Measurements from ENCODE around the gene SLC40A1. TPM values are rescaled to one million over a fixed set of nuclear protein-coding genes. Genes with fewer than 3 reads are reported as not detected.

SLC40A1 gene
- total and polyA plus RNA-seq, 2 of the 13 experiments (the other 11 are each of a cell fraction or from before 2014, with no cell fraction given) = 10.6 to 24.9 TPM

DNA sequence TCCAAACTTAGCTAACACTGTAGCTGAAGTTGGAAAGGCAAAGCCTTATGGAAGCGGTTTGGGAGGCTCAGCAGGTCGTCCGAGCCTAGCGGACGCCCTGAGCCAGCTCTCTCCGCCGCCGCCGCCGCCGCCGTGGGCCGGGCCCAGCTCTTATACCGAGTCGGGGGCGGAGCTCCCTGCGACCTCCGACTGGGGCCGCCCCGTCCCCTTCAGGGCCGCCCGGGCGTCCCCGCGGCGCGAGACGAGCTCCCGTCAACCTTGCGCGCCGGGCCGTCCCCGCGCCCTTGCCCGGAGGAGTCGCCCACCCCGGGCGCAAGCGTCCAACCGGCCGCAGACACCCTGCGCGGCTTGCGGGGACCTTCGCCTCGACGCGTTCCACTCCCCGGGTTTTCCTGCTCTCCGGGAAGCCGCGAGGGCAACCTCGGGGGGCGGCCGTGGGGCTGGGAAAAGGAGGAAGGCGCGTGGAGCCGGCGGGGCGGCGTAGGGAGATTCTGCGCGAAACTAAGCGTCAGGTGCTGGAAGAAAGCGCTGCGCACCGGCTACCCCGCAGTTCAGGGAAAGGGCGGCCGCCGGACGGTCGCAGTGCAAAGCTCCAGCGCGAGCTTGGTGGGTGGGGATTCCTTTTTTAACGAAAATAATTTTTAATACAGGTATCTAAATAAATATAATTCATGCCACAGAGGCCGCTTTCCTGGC lies at the start of gene SLC40A1 (continued):
- peak; percentile 52; the same call in 1 of the 2 replicates for TF ChIP-seq RFXANK (CRISPR knock-in tag; IDR thresholded peaks at IDR 0.05)
- peak; percentile 73; the same call in 1 of the 2 replicates for TF ChIP-seq ZNF253 (CRISPR knock-in tag; IDR thresholded peaks at IDR 0.05; ENCODE audit: borderline replicate concordance)
- TF ChIP-seq TBX2 (CRISPR knock-in tag; IDR thresholded peaks at IDR 0.05; ENCODE audit: borderline replicate concordance) = peak; percentile 20; the same call in 1 of the 2 replicates
- TF ChIP-seq ZFX (CRISPR knock-in tag; IDR thresholded peaks at IDR 0.05; ENCODE audit: low read depth) = peak; percentile 77
- TF ChIP-seq ZNF678 (CRISPR knock-in tag; IDR thresholded peaks at IDR 0.05) = no peak
- peak; percentile 94 for TF ChIP-seq ZSCAN21 (CRISPR knock-in tag; IDR thresholded peaks at IDR 0.05; ENCODE audit: borderline replicate concordance)
- no peak for TF ChIP-seq ZNF749 (CRISPR knock-in tag; IDR thresholded peaks at IDR 0.05; ENCODE audit: borderline replicate concordance)
- TF ChIP-seq CENPT (CRISPR knock-in tag; IDR thresholded peaks at IDR 0.05; ENCODE audit: low read depth) = peak; percentile 58; the same call in 1 of the 2 replicates
- peak; percentile 86 for TF ChIP-seq ZNF563 (CRISPR knock-in tag; IDR thresholded peaks at IDR 0.05)
- TF ChIP-seq NKX3-1 (CRISPR knock-in tag; IDR thresholded peaks at IDR 0.05) = peak; percentile 62; the same call in 1 of the 2 replicates
- TF ChIP-seq SUZ12 (IDR thresholded peaks at IDR 0.05; ENCODE audit: low read depth, low read length) = 0 out of 2 replicates have a peak, but pooled peaks have one; percentile 4
- no peak for TF ChIP-seq ZFP36L2 (CRISPR knock-in tag; IDR thresholded peaks at IDR 0.05)
- no peak for TF ChIP-seq ZNF326 (CRISPR knock-in tag; IDR thresholded peaks at IDR 0.05; ENCODE audit: borderline replicate concordance)
- TF ChIP-seq, protein P1, sequence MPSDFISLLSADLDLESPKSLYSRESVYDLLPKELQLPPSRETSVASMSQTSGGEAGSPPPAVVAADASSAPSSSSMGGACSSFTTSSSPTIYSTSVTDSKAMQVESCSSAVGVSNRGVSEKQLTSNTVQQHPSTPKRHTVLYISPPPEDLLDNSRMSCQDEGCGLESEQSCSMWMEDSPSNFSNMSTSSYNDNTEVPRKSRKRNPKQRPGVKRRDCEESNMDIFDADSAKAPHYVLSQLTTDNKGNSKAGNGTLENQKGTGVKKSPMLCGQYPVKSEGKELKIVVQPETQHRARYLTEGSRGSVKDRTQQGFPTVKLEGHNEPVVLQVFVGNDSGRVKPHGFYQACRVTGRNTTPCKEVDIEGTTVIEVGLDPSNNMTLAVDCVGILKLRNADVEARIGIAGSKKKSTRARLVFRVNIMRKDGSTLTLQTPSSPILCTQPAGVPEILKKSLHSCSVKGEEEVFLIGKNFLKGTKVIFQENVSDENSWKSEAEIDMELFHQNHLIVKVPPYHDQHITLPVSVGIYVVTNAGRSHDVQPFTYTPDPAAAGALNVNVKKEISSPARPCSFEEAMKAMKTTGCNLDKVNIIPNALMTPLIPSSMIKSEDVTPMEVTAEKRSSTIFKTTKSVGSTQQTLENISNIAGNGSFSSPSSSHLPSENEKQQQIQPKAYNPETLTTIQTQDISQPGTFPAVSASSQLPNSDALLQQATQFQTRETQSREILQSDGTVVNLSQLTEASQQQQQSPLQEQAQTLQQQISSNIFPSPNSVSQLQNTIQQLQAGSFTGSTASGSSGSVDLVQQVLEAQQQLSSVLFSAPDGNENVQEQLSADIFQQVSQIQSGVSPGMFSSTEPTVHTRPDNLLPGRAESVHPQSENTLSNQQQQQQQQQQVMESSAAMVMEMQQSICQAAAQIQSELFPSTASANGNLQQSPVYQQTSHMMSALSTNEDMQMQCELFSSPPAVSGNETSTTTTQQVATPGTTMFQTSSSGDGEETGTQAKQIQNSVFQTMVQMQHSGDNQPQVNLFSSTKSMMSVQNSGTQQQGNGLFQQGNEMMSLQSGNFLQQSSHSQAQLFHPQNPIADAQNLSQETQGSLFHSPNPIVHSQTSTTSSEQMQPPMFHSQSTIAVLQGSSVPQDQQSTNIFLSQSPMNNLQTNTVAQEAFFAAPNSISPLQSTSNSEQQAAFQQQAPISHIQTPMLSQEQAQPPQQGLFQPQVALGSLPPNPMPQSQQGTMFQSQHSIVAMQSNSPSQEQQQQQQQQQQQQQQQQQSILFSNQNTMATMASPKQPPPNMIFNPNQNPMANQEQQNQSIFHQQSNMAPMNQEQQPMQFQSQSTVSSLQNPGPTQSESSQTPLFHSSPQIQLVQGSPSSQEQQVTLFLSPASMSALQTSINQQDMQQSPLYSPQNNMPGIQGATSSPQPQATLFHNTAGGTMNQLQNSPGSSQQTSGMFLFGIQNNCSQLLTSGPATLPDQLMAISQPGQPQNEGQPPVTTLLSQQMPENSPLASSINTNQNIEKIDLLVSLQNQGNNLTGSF (CRISPR knock-in tag; IDR thresholded peaks at IDR 0.05) = peak; percentile 89
- TF ChIP-seq, protein P2, sequence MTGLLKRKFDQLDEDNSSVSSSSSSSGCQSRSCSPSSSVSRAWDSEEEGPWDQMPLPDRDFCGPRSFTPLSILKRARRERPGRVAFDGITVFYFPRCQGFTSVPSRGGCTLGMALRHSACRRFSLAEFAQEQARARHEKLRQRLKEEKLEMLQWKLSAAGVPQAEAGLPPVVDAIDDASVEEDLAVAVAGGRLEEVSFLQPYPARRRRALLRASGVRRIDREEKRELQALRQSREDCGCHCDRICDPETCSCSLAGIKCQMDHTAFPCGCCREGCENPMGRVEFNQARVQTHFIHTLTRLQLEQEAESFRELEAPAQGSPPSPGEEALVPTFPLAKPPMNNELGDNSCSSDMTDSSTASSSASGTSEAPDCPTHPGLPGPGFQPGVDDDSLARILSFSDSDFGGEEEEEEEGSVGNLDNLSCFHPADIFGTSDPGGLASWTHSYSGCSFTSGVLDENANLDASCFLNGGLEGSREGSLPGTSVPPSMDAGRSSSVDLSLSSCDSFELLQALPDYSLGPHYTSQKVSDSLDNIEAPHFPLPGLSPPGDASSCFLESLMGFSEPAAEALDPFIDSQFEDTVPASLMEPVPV (CRISPR knock-in tag; IDR thresholded peaks at IDR 0.05) = peak; percentile 88; the same call in 1 of the 2 replicates
- TF ChIP-seq ZNF841 (CRISPR knock-in tag; IDR thresholded peaks at IDR 0.05; ENCODE audit: borderline replicate concordance) = peak; percentile 34; the same call in 1 of the 2 replicates
- TF ChIP-seq, protein P3, sequence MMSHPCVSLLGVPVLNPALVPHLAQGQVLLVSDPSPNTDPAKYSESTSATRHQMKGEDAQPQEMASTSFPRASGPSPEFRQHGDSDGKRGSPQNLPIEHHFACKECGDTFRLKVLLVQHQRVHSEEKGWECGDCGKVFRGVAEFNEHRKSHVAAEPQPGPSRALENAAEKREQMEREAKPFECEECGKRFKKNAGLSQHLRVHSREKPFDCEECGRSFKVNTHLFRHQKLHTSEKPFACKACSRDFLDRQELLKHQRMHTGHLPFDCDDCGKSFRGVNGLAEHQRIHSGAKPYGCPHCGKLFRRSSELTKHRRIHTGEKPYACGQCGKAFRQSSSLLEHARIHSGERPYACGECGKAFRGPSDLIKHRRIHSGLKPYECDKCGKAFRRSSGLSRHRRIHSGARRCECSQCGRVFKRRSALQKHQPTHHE (CRISPR knock-in tag; IDR thresholded peaks at IDR 0.05; ENCODE audit: borderline replicate concordance) = no peak
- no peak for TF ChIP-seq HNF4G (IDR thresholded peaks at IDR 0.05; ENCODE audit: borderline replicate concordance, low read depth, low read length)
- peak; percentile 60; the same call in 1 of the 2 replicates for TF ChIP-seq HNF4G (CRISPR knock-in tag; IDR thresholded peaks at IDR 0.05; ENCODE audit: borderline replicate concordance, low read depth)
